UCSD-AML1 (cell line): ENCODE results near the gene CSTA.
A peak's percentile ranks its signal among the peaks of the same experiment; 100 is the strongest.
"Not testable (repeated sequence)": the region's sequence is repeated elsewhere in the genome, so short reads cannot be mapped to it uniquely, and the experiment has no call there.

Experiments used
- DNase-seq: peaks from one replicate; lab custom pipeline; 2025; ENCODE audit not compliant: unreplicated experiment; lab: John Stamatoyannopoulos, UW

Gene CSTA

GRCh38 chr3:122322095-122323075 is 2.7 kb upstream of the CSTA start:
- no peak for DNase-seq

- DNase-seq = no peak
Observed at GRCh38 chr3:122325769-122326168, 721 bp downstream of the CSTA start.

GRCh38 chr3:122331886-122332285 is 6.8 kb downstream of the CSTA start:
- no peak for DNase-seq

GRCh38 chr3:122332551-122332950 is 7.5 kb downstream of the CSTA start:
- no peak for DNase-seq

- DNase-seq = no peak
Observed at GRCh38 chr3:122342803-122343202, 17.8 kb downstream of the CSTA start.

GRCh38 chr3:122343654-122344053 is 18.6 kb downstream of the CSTA start:
- DNase-seq = no peak

GRCh38 chr3:122349171-122349570 is 24.1 kb downstream of the CSTA start:
- DNase-seq = no peak

GRCh38 chr3:122350814-122351418 is 25.9 kb downstream of the CSTA start:
- no peak for DNase-seq

- no peak for DNase-seq
Observed at GRCh38 chr3:122351612-122352011, 26.6 kb downstream of the CSTA start.

GRCh38 chr3:122353215-122353614 is 28.2 kb downstream of the CSTA start:
- DNase-seq = no peak

GRCh38 chr3:122353893-122354401 is 28.9 kb downstream of the CSTA start:
- no peak for DNase-seq

GRCh38 chr3:122355612-122356011 is 30.6 kb downstream of the CSTA start:
- no peak for DNase-seq

- peak; percentile 25 for DNase-seq
Observed at GRCh38 chr3:122356402-122356801, 31.4 kb downstream of the CSTA start.

- DNase-seq = no peak
Observed at GRCh38 chr3:122357828-122358702, 33.0 kb downstream of the CSTA start.

GRCh38 chr3:122358703-122359032 is 33.6 kb downstream of the CSTA start:
- no peak for DNase-seq

- DNase-seq = no peak
Observed at GRCh38 chr3:122362026-122362425, 37.0 kb downstream of the CSTA start.

GRCh38 chr3:122364490-122364889 is 39.4 kb downstream of the CSTA start:
- DNase-seq = no peak

- no peak for DNase-seq
Observed at GRCh38 chr3:122365073-122365472, 40.0 kb downstream of the CSTA start.

- DNase-seq = not testable (repeated sequence)
Observed at GRCh38 chr3:122365582-122366378, 40.7 kb downstream of the CSTA start.

GRCh38 chr3:122366379-122366749 is 41.3 kb downstream of the CSTA start:
- DNase-seq = no peak
